Lung (tissue), 12 donors: Measurements from ENCODE around the gene ACTL9. TPM values are rescaled to one million over a fixed set of nuclear protein-coding genes. Genes with fewer than 3 reads are reported as not detected.
"Not testable (repeated sequence)": the region's sequence is repeated elsewhere in the genome, so short reads cannot be mapped to it uniquely, and the experiment has no call there.

ENCODE experiments used
- ATAC-seq: fragments of 200-7000 bp; cut with Tn5 transposase; one replicate; pipeline ENCODE4 v1.9.1; 2020; ENCODE audit warnings: moderate number of reproducible peaks; ENCODE audit not compliant: insufficient read depth, low FRiP score
- DNase-seq, 3 donors: peaks; one replicate each; pipeline ENCODE4 v3.0.0-alpha.2; 2013 to 2017
- H3K27ac ChIP-seq, 2 donors: one replicate each; pipeline ENCODE4 v1.5.1; 2013; ENCODE audit warnings: mild to moderate bottlenecking in 2 of 2, moderate library complexity in 2 of 2, control low read depth in 1 of 2, inconsistent platforms in 1 of 2, low read depth in 1 of 2, low read length in 1 of 2
- H3K27me3 ChIP-seq, 3 donors: one replicate each; pipeline ENCODE4 v1.5.1; 2013; ENCODE audit warnings: low read length in 2 of 3; ENCODE audit not compliant: control insufficient read depth in 3 of 3, insufficient read depth in 3 of 3
- H3K36me3 ChIP-seq, 4 donors: one replicate each; pipeline ENCODE4 v1.5.1; 2013; ENCODE audit warnings: low read length in 4 of 4, mild to moderate bottlenecking in 1 of 4, moderate library complexity in 1 of 4; ENCODE audit not compliant: control insufficient read depth in 4 of 4, insufficient read depth in 4 of 4
- H3K4me1 ChIP-seq, 5 donors: one replicate each; pipeline ENCODE4 v1.5.1; 2013; ENCODE audit warnings: low read length in 5 of 5, mild to moderate bottlenecking in 2 of 5, moderate library complexity in 1 of 5; ENCODE audit not compliant: control insufficient read depth in 5 of 5, insufficient read depth in 5 of 5
- H3K4me3 ChIP-seq: one replicate; pipeline ENCODE4 v1.5.1; 2013; ENCODE audit warnings: mild to moderate bottlenecking, control low read depth, moderate library complexity
- H3K9ac ChIP-seq, 2 donors: one replicate each; pipeline ENCODE4 v1.5.1; 2013; ENCODE audit warnings: low read length in 2 of 2, control low read depth in 1 of 2; ENCODE audit not compliant: insufficient read depth in 1 of 2
- H3K9me3 ChIP-seq, 4 donors: one replicate each; pipeline ENCODE4 v1.5.1; 2013; ENCODE audit warnings: low read length in 3 of 4, mild to moderate bottlenecking in 1 of 4, moderate library complexity in 1 of 4; ENCODE audit not compliant: control insufficient read depth in 4 of 4, insufficient read depth in 3 of 4
- CTCF ChIP-seq: IDR thresholded peaks from 2 replicates; pipeline ENCODE4 v1.5.1; 2012; ENCODE audit warnings: mild to moderate bottlenecking; ENCODE audit errors: control extremely low read depth, extremely low read depth
- WGBS, 2 donors: extraction: QIAGEN DNeasy Blood & Tissue Kit; methylation state at CpG; one replicate each; pipeline ENCODE4 v1.1.7; 2013; 5-methylcytosine and 5-hydroxymethylcytosine counted together
- polyA plus RNA-seq, 2 donors: library from polyadenylated mRNA; stranded (reverse); fragments of 200-250 nt; gene quantifications; one replicate each; pipeline ENCODE4 v1.2.1, GENCODE V29; 2013
- total RNA-seq, 2 donors: library from RNA; depleted of rRNA in 1 of 2; stranded (reverse); fragments of >200 nt in 1 of 2; gene quantifications; one replicate each; pipeline ENCODE4 v1.2.1, GENCODE V29; 2014 to 2021
- donor health status: control.
- donor health status: control.
- donor health status: Bipolar disorder and iron deficiency.
- donor health status: healthy.
- donor health status: DM: yes; HTN: yes; CAD: no.

The ACTL9 gene
- total and polyA plus RNA-seq, 4 donors, result not detected

GRCh38 chr19:8705742-8706141 lies 7.1 kb upstream of the ACTL9 start:
- Histone ChIP-seq H3K27ac (no peak overlapping the region), H3K4me1 (no peaks in the 10 kb centered on the region), H3K4me3 (no peak overlapping the region), H3K36me3 (no peaks in the 10 kb centered on the region), H3K9ac (no peak overlapping the region), H3K9me3 (no peaks in the 10 kb centered on the region), H3K27me3 (peaks cover 0 to 2% (median 0%) of the 10 kb centered on the region in 3 donors)
- ATAC-seq (no peak), DNase-seq (no peak)
- no peak for TF ChIP-seq CTCF
- 16 to 27% methylated on average over 5 of the region's 5 CpGs for WGBS, 2 donors

DNA sequence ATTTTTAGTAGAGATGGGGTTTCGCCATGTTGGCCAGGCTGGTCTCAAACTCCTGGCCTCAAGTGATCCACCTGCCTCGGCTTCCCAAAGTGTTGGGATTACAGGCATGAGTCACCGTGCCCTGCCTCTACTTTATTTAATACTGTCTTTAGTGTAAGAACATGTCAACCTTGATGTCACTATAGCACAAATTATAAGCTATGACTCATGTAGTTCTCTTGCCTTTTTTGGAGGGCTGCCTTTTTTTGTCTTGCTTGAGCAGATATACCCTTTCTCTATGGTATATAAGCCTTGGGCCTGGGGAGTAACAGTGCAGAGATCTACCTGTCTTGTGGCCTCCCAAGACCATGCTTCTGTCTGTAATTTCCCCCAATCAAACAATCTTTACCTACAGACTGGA lies 6.7 kb upstream of the ACTL9 start:
- not testable (repeated sequence) for DNase-seq

GRCh38 chr19:8703223-8703622 lies 4.6 kb upstream of the ACTL9 start:
- DNase-seq (no peak), ATAC-seq (no peak)
- Histone ChIP-seq H3K4me3 (no peak overlapping the region), H3K4me1 (no peaks in the 10 kb centered on the region), H3K36me3 (no peaks in the 10 kb centered on the region), H3K27me3 (peaks cover 0 to 4% (median 2%) of the 10 kb centered on the region in 3 donors), H3K9ac (no peak overlapping the region), H3K27ac (no peak overlapping the region), H3K9me3 (peaks cover 0 to 1% (median 0%) of the 10 kb centered on the region in 4 donors)
- 43 to 47% methylated on average over 7 of the region's 7 CpGs for WGBS, 2 donors
- no peak for TF ChIP-seq CTCF

More for the DNA sequence above, 6.7 kb upstream of the ACTL9 start:
- not testable (repeated sequence) for ATAC-seq, H3K4me3 ChIP-seq, H3K9me3 ChIP-seq, H3K9ac ChIP-seq, H3K27ac ChIP-seq, H3K36me3 ChIP-seq, H3K27me3 ChIP-seq, H3K4me1 ChIP-seq
- 67 to 79% methylated on average over 3 of the region's 3 CpGs for WGBS, 2 donors

- H3K9me3 ChIP-seq, result peaks cover 0 to 7% (median 0%) of the 10 kb centered on the region in 4 donors
- H3K9ac ChIP-seq, result no peak overlapping the region
- WGBS, 2 donors, result 19 to 20% methylated on average over 5 of the region's 5 CpGs
- no peak for DNase-seq
- no peak for ATAC-seq
- H3K27ac ChIP-seq, result no peak overlapping the region
- H3K4me1 ChIP-seq, result no peaks in the 10 kb centered on the region
- no peak for TF ChIP-seq CTCF
- H3K36me3 ChIP-seq, result no peaks in the 10 kb centered on the region
- peaks cover 2 to 4% (median 4%) of the 10 kb centered on the region in 3 donors for H3K27me3 ChIP-seq
- no peak overlapping the region for H3K4me3 ChIP-seq
Measured at GRCh38 chr19:8702350-8702749, 3.8 kb upstream of the ACTL9 start.
